ENCODE data around the gene ELMO1.

ELMO1 gene

DNA sequence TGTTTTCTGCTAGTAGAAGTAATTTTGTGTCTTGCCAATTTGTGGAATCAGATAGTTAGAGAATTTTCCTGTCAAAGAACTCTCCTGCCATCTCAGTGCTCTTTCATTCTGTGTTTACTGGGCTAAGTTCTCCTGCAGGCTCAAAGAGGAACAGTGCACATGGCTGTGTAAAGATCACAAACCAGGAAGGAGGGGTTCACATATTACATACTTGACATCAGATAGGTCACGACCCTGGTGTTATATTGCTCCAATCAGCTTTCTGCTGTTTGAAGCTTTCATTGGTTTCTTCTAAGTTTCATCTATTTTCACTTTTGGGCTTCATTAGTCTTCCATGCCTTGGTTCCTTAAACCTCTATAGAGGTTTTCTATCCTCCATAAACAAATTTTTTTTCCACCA is 13.5 kb upstream of the ELMO1 start:
- no peak overlapping the region for H3K4me3 ChIP-seq (ENCODE audit: low read depth, low read length)
- peak; percentile 20 for DNase-seq (ENCODE audit: low read depth)
- TF ChIP-seq, protein P1, sequence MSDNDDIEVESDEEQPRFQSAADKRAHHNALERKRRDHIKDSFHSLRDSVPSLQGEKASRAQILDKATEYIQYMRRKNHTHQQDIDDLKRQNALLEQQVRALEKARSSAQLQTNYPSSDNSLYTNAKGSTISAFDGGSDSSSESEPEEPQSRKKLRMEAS (IDR thresholded peaks at IDR 0.05; ENCODE audit: low read depth, low read length) = no peak
- TF ChIP-seq, protein P2, sequence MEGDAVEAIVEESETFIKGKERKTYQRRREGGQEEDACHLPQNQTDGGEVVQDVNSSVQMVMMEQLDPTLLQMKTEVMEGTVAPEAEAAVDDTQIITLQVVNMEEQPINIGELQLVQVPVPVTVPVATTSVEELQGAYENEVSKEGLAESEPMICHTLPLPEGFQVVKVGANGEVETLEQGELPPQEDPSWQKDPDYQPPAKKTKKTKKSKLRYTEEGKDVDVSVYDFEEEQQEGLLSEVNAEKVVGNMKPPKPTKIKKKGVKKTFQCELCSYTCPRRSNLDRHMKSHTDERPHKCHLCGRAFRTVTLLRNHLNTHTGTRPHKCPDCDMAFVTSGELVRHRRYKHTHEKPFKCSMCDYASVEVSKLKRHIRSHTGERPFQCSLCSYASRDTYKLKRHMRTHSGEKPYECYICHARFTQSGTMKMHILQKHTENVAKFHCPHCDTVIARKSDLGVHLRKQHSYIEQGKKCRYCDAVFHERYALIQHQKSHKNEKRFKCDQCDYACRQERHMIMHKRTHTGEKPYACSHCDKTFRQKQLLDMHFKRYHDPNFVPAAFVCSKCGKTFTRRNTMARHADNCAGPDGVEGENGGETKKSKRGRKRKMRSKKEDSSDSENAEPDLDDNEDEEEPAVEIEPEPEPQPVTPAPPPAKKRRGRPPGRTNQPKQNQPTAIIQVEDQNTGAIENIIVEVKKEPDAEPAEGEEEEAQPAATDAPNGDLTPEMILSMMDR (IDR thresholded peaks at IDR 0.05; ENCODE audit: low read depth, low read length) = no peak
- TF ChIP-seq POLR2A (IDR thresholded peaks at IDR 0.05; ENCODE audit: extremely low read depth, insufficient read length) (no peak), MYC (IDR thresholded peaks at IDR 0.05; ENCODE audit: low read depth, low read length) (no peak)

DNA sequence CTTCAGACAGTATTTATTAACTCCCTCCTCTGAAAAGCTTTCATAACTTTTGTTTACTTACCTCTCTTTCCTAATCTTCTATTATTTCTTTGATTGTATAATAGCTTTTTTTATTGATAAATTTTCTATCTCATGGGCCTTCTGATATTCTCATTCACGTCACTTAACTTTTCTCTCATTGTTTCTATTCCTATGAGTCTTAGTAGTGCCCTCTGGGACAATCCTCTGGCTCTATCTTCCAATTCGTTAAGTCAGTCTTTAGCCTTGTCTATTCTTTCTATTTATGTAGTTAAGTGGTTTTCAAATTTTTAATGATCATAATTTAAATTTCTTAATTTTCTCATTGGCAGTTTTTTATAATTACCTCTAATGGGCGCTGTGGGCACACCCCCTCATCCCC is 6.4 kb upstream of the ELMO1 start:
- DNase-seq (ENCODE audit: low read depth) = no peak
- no peak overlapping the region for H3K4me3 ChIP-seq (ENCODE audit: low read depth, low read length)
- TF ChIP-seq, protein P2 (IDR thresholded peaks at IDR 0.05; ENCODE audit: low read depth, low read length) = no peak
- TF ChIP-seq POLR2A (IDR thresholded peaks at IDR 0.05; ENCODE audit: extremely low read depth, insufficient read length) (no peak), MYC (IDR thresholded peaks at IDR 0.05; ENCODE audit: low read depth, low read length) (no peak)
- TF ChIP-seq, protein P1 (IDR thresholded peaks at IDR 0.05; ENCODE audit: low read depth, low read length) = no peak

DNA sequence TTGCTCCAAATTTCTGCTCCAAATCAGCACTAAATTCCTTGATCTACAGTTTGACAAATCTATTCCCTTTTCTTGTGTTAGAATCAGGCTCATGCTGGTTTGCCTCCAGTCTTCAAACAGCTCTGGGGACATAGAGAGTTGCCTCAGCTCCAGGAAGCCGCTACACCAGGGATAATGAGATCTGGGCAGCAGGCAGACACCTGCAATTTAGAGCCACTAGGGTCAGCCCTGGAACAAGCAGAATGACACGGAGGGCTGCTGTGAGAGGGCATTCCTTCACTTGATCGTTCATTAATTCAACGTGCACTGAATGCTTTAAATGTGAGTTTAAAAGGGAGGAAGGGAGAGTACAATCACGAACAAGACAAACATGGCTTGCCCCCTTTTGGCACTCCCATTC is 3.7 kb upstream of the ELMO1 start:
- H3K4me3 ChIP-seq (ENCODE audit: low read depth, low read length) = no peak overlapping the region
- DNase-seq (ENCODE audit: low read depth) = no peak
- TF ChIP-seq, protein P1 (IDR thresholded peaks at IDR 0.05; ENCODE audit: low read depth, low read length) = no peak
- TF ChIP-seq POLR2A (IDR thresholded peaks at IDR 0.05; ENCODE audit: extremely low read depth, insufficient read length) (no peak), MYC (IDR thresholded peaks at IDR 0.05; ENCODE audit: low read depth, low read length) (no peak)
- TF ChIP-seq, protein P2 (IDR thresholded peaks at IDR 0.05; ENCODE audit: low read depth, low read length) = no peak

DNA sequence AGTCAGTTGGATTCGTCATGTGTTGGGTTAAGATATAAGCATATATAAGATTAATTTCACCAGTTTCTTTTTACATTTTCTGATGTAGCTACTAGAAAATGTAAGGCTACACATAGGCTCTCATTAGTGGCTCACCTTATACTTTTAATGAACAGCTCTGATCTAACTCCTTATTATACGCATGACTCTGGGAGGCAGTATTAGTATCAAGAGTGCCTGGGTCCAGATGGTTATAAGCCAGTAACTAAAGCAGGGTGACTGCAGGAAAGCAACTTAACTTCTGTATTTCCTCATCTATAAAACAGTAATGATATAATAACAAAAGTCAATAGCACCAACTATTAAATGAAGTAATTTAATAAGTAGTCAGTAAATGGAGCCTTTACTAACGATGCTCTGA is 1.4 kb upstream of the ELMO1 start:
- H3K4me3 ChIP-seq (ENCODE audit: low read depth, low read length) = no peak overlapping the region
- no peak for DNase-seq (ENCODE audit: low read depth)
- TF ChIP-seq POLR2A (IDR thresholded peaks at IDR 0.05; ENCODE audit: extremely low read depth, insufficient read length) (no peak), MYC (IDR thresholded peaks at IDR 0.05; ENCODE audit: low read depth, low read length) (no peak)
- TF ChIP-seq, protein P1 (IDR thresholded peaks at IDR 0.05; ENCODE audit: low read depth, low read length) = no peak
- TF ChIP-seq, protein P2 (IDR thresholded peaks at IDR 0.05; ENCODE audit: low read depth, low read length) = no peak

DNA sequence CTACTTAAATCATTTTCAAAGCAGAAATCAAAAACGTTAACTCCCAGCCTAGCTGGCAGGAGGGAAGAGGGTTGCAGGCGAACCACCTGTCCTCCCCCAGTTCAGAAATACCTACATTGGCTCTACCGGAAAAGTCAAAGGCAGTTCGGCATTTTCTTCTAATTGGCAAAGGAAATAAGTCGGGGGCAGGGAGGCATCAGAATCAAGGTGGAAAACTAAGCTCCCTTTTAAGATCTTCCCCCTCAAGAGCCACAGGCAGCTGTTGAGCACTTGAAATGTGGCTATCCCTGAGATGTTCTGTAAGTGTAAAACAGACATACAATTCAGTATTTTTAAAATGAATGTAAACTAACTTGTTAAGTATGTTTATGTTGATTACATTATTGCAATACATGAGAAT is 957 bp upstream of the ELMO1 start:
- TF ChIP-seq, protein P2 (IDR thresholded peaks at IDR 0.05; ENCODE audit: low read depth, low read length) = no peak
- TF ChIP-seq MYC (IDR thresholded peaks at IDR 0.05; ENCODE audit: low read depth, low read length) (no peak), POLR2A (IDR thresholded peaks at IDR 0.05; ENCODE audit: extremely low read depth, insufficient read length) (no peak)
- TF ChIP-seq, protein P1 (IDR thresholded peaks at IDR 0.05; ENCODE audit: low read depth, low read length) = no peak
- H3K4me3 ChIP-seq (ENCODE audit: low read depth, low read length) = peak overlapping the region; percentile 62
- DNase-seq (ENCODE audit: low read depth) = no peak

Measured in NB4 (cell line).